HG03558 (cell line): ENCODE data around the gene NACAD.

Experiments used
- ATAC-seq: cut with Tn5 transposase; IDR thresholded peaks from one replicate; pipeline ENCODE4 v1.9.1; 2021; ENCODE audit warnings: moderate number of reproducible peaks; ENCODE audit not compliant: unreplicated experiment; ENCODE audit errors: extremely low read depth

Gene NACAD

DNA sequence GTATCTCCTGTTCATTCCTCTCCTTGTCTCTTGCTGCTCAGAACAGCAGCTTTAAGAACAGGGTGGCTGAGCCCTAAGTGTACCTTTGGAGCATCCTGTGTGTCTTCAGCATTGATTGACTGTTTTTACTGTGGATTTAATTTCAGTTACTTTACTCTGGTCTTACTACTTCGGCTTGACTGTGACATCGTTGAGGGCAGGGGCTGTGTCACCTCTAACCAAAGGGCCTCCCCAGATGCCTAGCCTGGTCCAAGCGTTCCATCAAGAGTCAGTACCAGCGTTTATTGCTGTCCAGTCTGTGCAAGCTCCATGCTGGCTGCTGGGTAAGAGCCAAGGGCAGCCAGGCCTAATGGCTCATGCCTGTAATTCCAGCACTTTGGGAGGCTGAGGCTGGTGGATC, 56.3 kb downstream of the NACAD start:
- no peak for ATAC-seq

GRCh38 chr7:45031829-45032228, 56.9 kb downstream of the NACAD start:
- no peak for ATAC-seq
